Left forelimb (tissue), 1 donor: ENCODE data around the gene GAREM1.
A peak's percentile ranks its signal among the peaks of the same experiment; 100 is the strongest.
"Not testable (repeated sequence)": the region's sequence is repeated elsewhere in the genome, so short reads cannot be mapped to it uniquely, and the experiment has no call there.

Source experiments
- DNase-seq: peaks from one replicate; pipeline ENCODE4 v3.0.0-alpha.2; 2018; ENCODE audit warnings: low spot score

Gene GAREM1

GRCh38 chr18:32470714-32471633 is at the start of gene GAREM1:
GAREM1 (minus strand) TSS chr18:32470882; CDS start chr18:32470428, 454 bp downstream.
- peak; percentile 96 for DNase-seq

DNA sequence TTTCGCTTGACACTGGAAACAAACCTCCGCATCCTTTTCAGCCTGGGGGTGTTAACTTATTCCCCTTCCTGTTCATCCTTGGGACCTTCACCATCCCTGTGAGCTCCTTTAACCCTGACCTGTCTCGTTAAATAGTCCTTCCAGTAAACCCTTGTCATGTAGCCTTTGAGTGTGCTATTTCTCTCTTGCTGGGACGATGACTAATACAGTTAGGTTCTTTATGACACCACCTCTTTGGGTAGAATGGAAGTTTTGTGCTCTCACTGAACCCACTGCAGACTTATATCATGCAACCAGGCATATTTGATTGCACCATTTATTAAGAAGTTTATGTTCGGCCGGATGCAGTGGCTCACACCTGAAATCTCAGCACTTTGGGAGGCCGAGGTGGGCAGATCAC is 40.5 kb upstream of the GAREM1 start:
- no peak for DNase-seq

DNA sequence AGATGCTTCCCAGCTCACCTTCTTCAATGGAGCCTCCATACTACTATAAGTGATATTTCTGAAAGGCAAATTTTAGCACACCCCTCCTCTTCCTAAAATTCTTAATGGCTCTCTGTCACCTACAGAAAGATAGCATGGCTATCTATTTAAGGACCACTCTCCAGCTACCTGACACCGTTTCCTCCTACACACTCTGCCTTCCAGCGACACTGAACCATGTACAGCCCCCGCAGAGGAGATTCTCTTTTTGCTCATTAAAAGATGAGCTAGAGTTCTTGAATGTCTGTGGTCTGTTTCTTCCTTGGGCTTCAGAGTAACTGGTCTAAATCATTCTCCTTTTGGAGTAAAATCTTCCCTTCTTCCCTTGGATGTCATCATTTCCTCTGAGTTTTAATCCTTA is 38.4 kb upstream of the GAREM1 start:
- no peak for DNase-seq

- DNase-seq = no peak
These were observed 36.4 kb upstream of the GAREM1 start for GRCh38 chr18:32507093-32507492.

- no peak for DNase-seq
These were observed 31.3 kb upstream of the GAREM1 start for GRCh38 chr18:32502014-32502413.

DNA sequence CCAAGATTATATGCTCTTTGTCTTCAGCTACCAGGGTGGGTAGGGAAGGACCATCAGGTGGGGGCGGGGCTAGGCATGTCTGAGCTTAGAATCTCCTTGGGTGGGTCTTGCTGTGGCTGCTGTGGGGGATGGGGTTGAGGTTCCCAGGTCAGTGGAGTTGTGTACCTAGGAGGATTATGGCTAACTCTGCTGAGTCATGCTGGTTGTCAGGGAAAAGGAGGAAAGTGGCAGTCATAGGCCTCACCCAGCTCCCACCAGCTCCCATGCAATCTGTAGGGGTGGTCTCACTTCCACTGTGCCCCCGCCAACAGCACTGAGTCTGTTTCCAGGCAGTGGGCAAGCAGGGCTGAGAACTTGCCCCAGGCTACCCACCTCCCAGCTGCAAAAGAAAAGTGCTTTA is 30.6 kb upstream of the GAREM1 start:
- DNase-seq = not testable (repeated sequence)

DNA sequence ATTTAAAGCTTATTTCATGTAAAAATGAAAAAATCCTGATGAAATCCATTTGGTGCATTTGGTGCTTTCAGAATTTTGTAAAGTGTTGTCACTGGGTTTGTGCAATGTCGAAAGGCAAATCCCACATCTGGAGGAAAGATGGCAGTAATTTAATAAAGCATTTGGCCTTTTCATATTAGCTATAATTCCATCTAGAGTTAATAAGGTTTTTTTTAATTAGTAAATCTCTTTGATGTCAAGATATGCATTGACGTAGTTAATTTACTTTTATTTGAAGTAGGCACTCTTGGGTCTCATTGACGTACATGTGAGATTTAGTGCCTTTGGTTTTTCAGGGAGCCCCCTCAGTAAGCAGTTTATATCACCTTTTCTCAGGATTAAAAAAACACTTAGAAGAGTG is 12.3 kb upstream of the GAREM1 start:
- no peak for DNase-seq

GRCh38 chr18:32482117-32482516 is 11.4 kb upstream of the GAREM1 start:
- no peak for DNase-seq

DNA sequence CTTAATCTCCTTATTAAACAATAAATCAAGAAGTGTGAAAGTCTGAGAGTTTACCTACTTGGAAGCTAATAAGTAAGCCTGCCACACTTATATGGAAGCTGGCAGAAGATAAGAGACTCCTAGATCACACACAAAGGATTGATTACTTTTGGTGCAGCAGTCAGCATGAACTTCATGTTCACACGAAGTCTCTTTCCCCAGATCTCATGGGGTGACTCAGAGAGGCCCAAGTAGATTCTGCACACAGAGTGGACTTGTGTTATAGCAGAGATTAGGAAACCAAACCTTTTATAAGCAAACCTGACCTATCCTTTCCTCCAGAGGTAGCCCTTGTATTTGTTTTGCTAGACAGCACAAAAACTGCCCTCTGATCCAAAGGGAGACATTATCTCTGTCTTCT is 9.9 kb upstream of the GAREM1 start:
- no peak for DNase-seq

- no peak for DNase-seq
These were observed 8.1 kb upstream of the GAREM1 start for GRCh38 chr18:32478807-32479206.

- DNase-seq = no peak
These were observed 7.6 kb upstream of the GAREM1 start for GRCh38 chr18:32478317-32478716.

GRCh38 chr18:32476106-32476505 is 5.4 kb upstream of the GAREM1 start:
- DNase-seq = no peak

DNA sequence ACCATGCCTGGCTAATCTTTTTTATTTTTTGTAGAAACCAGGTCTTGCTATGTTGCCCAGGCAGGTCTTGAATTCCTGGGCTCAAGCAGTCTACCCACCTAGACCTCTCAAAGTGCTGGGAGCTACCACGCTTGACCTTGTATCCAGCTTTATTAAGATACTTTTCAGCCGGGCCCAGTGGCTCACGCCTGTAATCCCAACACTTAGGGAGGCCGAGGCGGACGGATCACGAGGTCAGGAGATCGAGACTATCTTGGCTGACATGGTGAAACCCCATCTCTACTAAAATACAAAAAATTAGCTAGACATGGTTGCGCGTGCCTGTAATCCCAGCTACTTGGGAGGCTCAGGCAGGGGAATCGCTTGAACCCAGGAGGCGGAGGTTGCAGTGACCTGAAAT is 4.4 kb upstream of the GAREM1 start:
- DNase-seq = not testable (repeated sequence)

- DNase-seq = no peak
These were observed 2.6 kb upstream of the GAREM1 start for GRCh38 chr18:32473325-32473724.

DNA sequence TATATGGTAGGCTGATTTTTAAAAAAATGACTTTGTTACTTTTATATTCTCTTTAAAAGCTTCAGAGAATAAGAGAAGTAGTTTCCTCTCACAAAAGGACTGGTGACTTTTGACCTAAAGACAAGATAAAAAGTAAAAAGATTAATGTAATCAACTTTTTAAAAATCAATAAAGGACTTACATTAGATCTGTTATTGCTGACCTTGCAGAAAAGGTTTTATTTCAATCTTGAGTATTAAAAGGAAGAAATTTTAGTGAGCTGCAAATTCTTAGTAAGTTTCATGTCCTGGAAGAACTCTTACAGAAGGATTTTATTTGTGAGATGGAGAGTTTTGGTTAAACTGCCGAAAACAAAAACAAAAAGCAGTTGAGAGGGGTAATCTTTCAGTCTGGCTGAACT is 2.2 kb upstream of the GAREM1 start:
- no peak for DNase-seq

DNA sequence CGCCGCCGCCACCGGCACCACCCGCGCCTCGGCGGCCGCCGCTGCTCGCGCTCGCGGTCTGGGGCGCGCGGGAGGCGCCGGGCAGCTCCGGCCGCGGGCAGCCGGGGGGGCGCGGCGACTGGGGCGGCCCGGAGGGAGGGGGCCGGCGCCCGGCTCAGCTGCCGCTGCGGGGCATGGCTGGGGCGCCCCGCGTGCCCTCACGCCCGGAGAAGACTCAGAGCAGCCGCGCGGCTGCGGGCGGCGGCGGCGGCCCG is 295 bp downstream of the GAREM1 start:
- no peak for DNase-seq

DNA sequence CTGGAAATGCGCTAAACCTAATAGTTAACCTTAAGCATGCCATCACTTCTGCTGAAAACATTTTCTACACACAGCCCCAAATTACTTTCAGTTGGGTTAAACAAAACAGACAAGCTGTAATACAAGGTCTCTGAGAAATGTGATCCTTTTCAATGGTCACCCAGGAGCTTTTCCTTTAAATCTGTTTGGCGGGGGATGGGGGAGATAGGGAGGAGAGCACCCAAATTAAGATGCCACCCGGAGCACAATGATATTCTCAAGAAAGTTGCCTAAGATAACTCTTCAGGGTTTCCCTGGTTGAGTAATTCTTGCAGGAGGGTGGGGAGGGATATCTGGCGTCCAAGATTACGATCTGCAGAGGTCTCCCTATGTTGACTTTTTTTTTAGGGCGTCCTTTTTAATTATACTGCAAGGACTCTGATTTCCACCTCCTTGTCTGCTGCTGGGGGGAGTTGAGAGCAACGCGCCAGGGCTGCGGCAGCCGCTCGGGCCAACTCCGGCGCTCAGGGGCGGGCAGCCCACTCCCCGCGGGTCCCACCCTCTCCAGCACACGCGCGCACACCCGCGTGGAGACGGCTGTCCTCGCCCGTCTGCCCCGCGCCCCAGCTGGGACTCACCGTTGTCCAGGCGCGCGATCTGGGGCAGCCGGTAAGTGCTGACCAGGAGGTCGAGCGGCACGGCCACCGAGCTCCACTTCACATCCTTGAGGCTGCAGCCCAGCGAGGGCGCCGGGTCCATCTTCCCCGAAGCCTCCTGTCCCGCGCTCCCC is 807 bp downstream of the GAREM1 start:
- DNase-seq = peak; percentile 74

DNA sequence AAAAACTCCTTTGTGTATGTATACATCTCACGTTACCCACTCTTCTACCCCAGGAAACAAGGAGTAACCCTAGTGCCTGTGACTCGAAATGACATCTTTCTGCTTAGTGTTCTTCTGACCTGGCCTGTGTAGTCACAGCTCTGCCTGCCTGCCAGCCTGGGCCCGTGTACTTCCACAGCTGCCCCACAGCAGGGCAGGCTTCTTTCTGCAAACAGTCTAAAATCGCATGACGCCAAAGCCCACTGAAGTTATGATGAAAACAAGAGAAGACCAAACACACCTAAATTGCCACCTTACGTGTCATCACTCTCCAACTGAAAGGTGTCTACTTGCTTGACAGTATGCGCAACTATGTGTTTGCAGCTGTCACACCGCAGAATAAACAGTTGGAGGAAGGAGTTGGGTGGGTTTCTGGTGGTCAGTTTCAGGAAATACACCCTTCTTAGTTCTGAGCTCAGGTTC is 1.5 kb downstream of the GAREM1 start:
- no peak for DNase-seq

DNA sequence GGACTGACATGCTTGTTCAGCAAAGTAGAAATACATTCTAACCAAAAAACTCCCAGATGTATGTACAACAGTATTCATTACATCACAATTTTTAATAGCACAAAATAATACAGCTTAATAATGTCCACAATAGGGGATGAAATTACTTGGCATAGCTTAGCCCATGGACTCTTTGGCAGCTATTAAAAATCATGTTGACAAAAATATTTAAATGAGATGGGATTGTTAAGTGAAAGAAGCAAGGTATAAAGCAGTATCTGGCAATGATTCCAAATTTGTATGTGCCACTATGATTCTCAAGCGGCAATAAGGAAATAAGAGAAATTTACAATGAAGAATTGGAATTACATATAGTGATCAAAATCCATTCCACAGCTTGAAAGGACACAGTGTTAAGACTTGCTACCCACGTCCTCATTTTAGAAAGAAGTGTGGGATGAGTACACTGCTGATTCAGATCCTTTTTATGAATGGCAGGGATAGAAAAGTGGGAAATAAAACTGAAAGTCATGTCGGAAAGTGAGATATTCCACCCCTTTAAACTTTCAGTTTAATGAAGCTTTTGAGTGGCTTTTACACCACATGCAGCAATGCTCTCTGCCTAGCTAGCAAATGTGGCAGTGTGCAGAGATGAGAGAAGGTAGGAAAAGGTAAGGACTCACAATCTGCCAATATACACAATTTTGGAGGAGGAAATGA is 2.4 kb downstream of the GAREM1 start:
- DNase-seq = no peak

GRCh38 chr18:32461709-32462272 is 8.9 kb downstream of the GAREM1 start:
- DNase-seq = no peak

- no peak for DNase-seq
These were observed 10.4 kb downstream of the GAREM1 start for GRCh38 chr18:32460171-32460731.
